CD4-positive, CD25-positive, alpha-beta regulatory T cell (primary cell): ENCODE results near the gene RAB1B. TPM values are rescaled to one million over a fixed set of nuclear protein-coding genes. Genes with fewer than 3 reads are reported as not detected.
"Not testable (repeated sequence)": the region's sequence is repeated elsewhere in the genome, so short reads cannot be mapped to it uniquely, and the experiment has no call there.

Experiments
- ATAC-seq, 2 donors: fragments of 150-1000 bp; cut with Tn5 transposase; one replicate each; pipeline ENCODE4 v1.10.0; 2021; ENCODE audit warnings: low read depth in 2 of 2, moderate number of reproducible peaks in 2 of 2, moderate library complexity in 1 of 2
- DNase-seq, 3 donors: peaks; one replicate each; pipeline versions ENCODE4 v3.0.0 to v3.0.0-alpha.2; 2012 to 2022; ENCODE audit warnings: mixed read lengths in 1 of 3
- H3K27ac ChIP-seq: one replicate; pipeline ENCODE4 v1.7.0; 2013; ENCODE audit warnings: mild to moderate bottlenecking, low read length; ENCODE audit not compliant: insufficient read depth, poor library complexity, severe bottlenecking
- H3K27me3 ChIP-seq: one replicate; pipeline ENCODE4 v1.7.0; 2013; ENCODE audit warnings: low read length; ENCODE audit not compliant: control insufficient read depth, insufficient read depth
- H3K36me3 ChIP-seq: one replicate; pipeline ENCODE4 v1.7.0; 2013; ENCODE audit warnings: mild to moderate bottlenecking, low read length, moderate library complexity; ENCODE audit not compliant: control insufficient read depth, insufficient read depth
- H3K4me1 ChIP-seq: 2 replicates; pipeline ENCODE4 v1.7.0; 2013; ENCODE audit warnings: mild to moderate bottlenecking, low read length; ENCODE audit not compliant: insufficient read depth, control insufficient read depth, poor library complexity, severe bottlenecking
- H3K4me3 ChIP-seq: one replicate; pipeline ENCODE4 v1.7.0; 2013; ENCODE audit warnings: low read depth, mild to moderate bottlenecking, low read length, moderate library complexity
- H3K9me3 ChIP-seq, 2 experiments: 1 replicate in 1 of 2; 2 replicates in 1 of 2; pipeline ENCODE4 v1.7.0; 2013; ENCODE audit warnings: low read length in 2 of 2, mild to moderate bottlenecking in 1 of 2, moderate library complexity in 1 of 2; ENCODE audit not compliant: control insufficient read depth in 2 of 2
- H3K27ac Mint-ChIP-seq, 3 donors: one replicate each; pipeline ENCODE4 v1.8.0; 2020 to 2022; ENCODE audit warnings: mild to moderate bottlenecking in 3 of 3, mixed read lengths in 3 of 3, moderate library complexity in 2 of 3
- H3K27me3 Mint-ChIP-seq: one replicate; pipeline ENCODE4 v1.8.0; 2022; ENCODE audit warnings: mild to moderate bottlenecking, mixed read lengths
- H3K36me3 Mint-ChIP-seq: one replicate; pipeline ENCODE4 v1.8.0; 2020; ENCODE audit warnings: mixed read lengths
- H3K4me1 Mint-ChIP-seq, 4 donors: one replicate each; pipeline ENCODE4 v1.8.0; 2020 to 2022; ENCODE audit warnings: mixed read lengths in 4 of 4, mild to moderate bottlenecking in 1 of 4
- H3K4me3 Mint-ChIP-seq, 4 donors: one replicate each; pipeline ENCODE4 v1.8.0; 2020 to 2022; ENCODE audit warnings: mild to moderate bottlenecking in 4 of 4, mixed read lengths in 4 of 4, moderate library complexity in 3 of 4
- H3K9me3 Mint-ChIP-seq, 7 donors: one replicate each; pipeline ENCODE4 v1.8.0; 2020 to 2022; ENCODE audit warnings: mixed read lengths in 7 of 7, mild to moderate bottlenecking in 3 of 7, moderate library complexity in 2 of 7
- polyA plus RNA-seq, 4 donors: library from polyadenylated mRNA; unstranded; fragments of 300-500 nt; fragmentation: Illumina TruSeq; gene quantifications; one replicate each; pipeline ENCODE4 v1.2.3, GENCODE V29; 2021
- total RNA-seq: library from RNA; stranded (reverse); gene quantifications from one replicate; pipeline ENCODE4 v1.2.3, GENCODE V29; 2022

RAB1B gene
- total and polyA plus RNA-seq, 5 donors from 2014 or later = 13.1 to 79.6 (median 17.0) TPM

- no peaks in the 10 kb centered on the region for H3K9me3 ChIP-seq
- no peaks in the 10 kb centered on the region for H3K27me3 ChIP-seq
- Mint-ChIP-seq H3K4me3 (peak overlapping the region; percentile 94 to 99 (median 96)), H3K9me3 (no peaks in the 10 kb centered on the region), H3K4me1 (peaks cover 4 to 50% (median 25%) of the 10 kb centered on the region in 4 donors), H3K36me3 (peaks cover 19% of the 10 kb centered on the region), H3K27me3 (peaks cover 14% of the 10 kb centered on the region), H3K27ac (peak overlapping the region; percentile 98 to 99 (median 98))
- ATAC-seq (no peak), DNase-seq (peak in 1 of 3 donors; percentile 55)
- H3K36me3 ChIP-seq = peaks cover 32% of the 10 kb centered on the region
- peak overlapping the region; percentile 87 for H3K4me3 ChIP-seq
- H3K27ac ChIP-seq = peak overlapping the region; percentile 91
- H3K4me1 ChIP-seq = peaks cover 34% of the 10 kb centered on the region
Measured at GRCh38 chr11:66268952-66269905, 790 bp downstream of the RAB1B start.

DNA sequence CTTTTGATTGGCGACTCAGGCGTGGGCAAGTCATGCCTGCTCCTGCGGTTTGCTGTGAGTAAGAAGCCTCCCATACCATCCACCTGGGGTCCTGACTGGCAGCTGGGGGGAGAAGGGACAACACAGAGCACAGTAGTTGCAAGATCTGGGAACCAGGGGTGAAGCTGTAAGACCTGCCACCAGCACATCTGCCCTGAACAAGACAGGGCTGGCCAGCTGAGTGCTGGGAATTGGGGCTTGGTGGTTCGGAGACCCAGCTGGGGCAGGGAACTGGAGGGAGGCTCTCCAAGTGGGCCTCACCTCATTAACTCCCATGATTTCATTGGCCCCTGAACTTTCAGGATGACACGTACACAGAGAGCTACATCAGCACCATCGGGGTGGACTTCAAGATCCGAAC, 3.4 kb downstream of the RAB1B start:
- H3K27ac Mint-ChIP-seq = no peak overlapping the region
- no peak overlapping the region for H3K27ac ChIP-seq
- peaks cover 43% of the 10 kb centered on the region for H3K36me3 ChIP-seq

DNA sequence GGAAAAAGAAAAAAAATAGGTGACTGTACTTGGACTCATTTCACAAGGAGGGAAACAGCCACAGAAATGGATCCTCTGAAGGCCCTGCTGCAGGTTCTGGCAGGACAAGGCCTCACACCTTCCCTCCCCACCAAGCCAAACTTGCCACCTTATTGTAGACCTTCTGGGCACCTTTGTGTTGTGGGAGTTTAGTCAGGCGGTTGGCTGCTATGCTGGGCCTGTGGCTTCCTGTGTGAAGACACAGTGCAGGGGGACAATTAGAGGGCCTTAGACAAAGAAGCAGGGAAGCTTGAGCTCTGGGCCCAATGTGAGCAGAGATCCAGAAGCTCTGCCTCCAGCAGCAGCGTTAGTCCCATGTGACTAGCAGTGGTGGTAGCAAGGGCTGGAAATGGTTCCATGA, 4.2 kb downstream of the RAB1B start:
- Mint-ChIP-seq H3K27ac (no peak overlapping the region), H3K27me3 (peaks cover 14% of the 10 kb centered on the region), H3K36me3 (peaks cover 20% of the 10 kb centered on the region), H3K4me3 (peak overlapping the region in 1 of 4 donors; percentile 88), H3K9me3 (no peaks in the 10 kb centered on the region), H3K4me1 (peaks cover 4 to 48% (median 26%) of the 10 kb centered on the region in 4 donors)
- Histone ChIP-seq H3K27me3 (no peaks in the 10 kb centered on the region), H3K9me3 (no peaks in the 10 kb centered on the region), H3K4me1 (peaks cover 33% of the 10 kb centered on the region), H3K36me3 (peaks cover 43% of the 10 kb centered on the region), H3K27ac (no peak overlapping the region), H3K4me3 (no peak overlapping the region)
- ATAC-seq (no peak), DNase-seq (no peak)

More for the DNA sequence above, 3.4 kb downstream of the RAB1B start:
- H3K4me1 ChIP-seq = peaks cover 34% of the 10 kb centered on the region
- no peak for DNase-seq
- H3K9me3 ChIP-seq = no peaks in the 10 kb centered on the region
- peaks cover 20% of the 10 kb centered on the region for H3K36me3 Mint-ChIP-seq
- peak overlapping the region in 3 of 4 donors; percentile 71 to 81 (median 73) for H3K4me3 Mint-ChIP-seq
- no peaks in the 10 kb centered on the region for H3K27me3 ChIP-seq
- H3K4me1 Mint-ChIP-seq = peaks cover 4 to 50% (median 26%) of the 10 kb centered on the region in 4 donors
- peaks cover 14% of the 10 kb centered on the region for H3K27me3 Mint-ChIP-seq
- H3K4me3 ChIP-seq = no peak overlapping the region
- no peaks in the 10 kb centered on the region for H3K9me3 Mint-ChIP-seq
- ATAC-seq = no peak

DNA sequence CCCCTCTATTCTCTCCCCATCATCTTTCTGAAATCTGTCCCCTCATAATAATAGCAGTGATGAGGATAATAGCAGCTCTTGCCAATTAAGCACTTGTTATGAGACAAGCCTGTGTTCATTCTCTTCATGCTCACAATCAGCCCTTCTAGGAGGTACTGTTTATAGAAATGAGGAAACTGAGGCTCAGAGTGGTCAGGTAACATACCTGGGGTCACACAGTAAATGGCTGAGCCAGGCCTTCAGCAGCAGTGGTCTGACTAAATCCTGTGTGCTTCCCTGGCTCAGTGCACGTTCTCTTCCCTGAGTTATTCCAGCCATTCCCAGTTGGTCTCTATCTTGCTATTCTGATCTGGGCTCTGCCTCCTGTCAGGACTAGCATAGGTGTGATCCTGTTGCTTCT, 5.8 kb downstream of the RAB1B start:
- Mint-ChIP-seq H3K36me3 (peaks cover 20% of the 10 kb centered on the region), H3K27me3 (peaks cover 3% of the 10 kb centered on the region), H3K4me3 (peak overlapping the region in 1 of 4 donors; percentile 88), H3K4me1 (peaks cover 4 to 43% (median 18%) of the 10 kb centered on the region in 4 donors), H3K27ac (no peak overlapping the region), H3K9me3 (no peaks in the 10 kb centered on the region)
- Histone ChIP-seq H3K9me3 (no peaks in the 10 kb centered on the region), H3K4me1 (peaks cover 32% of the 10 kb centered on the region), H3K27me3 (no peaks in the 10 kb centered on the region), H3K36me3 (peaks cover 43% of the 10 kb centered on the region), H3K4me3 (no peak overlapping the region), H3K27ac (no peak overlapping the region)
- DNase-seq (no peak), ATAC-seq (no peak)

DNA sequence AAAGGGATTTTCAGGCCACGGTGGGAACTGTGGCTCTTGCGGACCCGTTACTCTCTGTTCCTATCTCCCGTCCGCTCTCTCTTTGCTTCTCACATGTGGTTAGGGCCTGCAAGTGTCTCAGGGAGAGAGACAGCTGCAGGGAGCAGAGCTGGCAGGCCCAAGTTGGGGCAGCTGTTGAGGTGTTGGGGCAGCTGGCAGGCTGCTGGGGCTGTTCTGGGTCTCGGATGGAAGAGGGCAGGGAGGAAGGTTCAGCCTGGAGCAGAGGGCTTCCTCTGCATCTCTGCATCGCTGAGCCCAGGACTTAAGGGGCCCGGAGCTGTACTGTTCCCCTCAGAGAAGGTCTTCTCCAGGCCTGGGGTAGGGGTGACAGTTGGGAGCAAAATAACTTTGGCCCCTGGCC, 7.0 kb downstream of the RAB1B start:
- DNase-seq (no peak), ATAC-seq (no peak)
- peaks cover 25% of the 10 kb centered on the region for H3K4me1 ChIP-seq
- Mint-ChIP-seq H3K27ac (peak overlapping the region in 1 of 3 donors; percentile 25), H3K27me3 (no peaks in the 10 kb centered on the region), H3K36me3 (peaks cover 20% of the 10 kb centered on the region), H3K4me3 (peak overlapping the region in 1 of 4 donors; percentile 62), H3K4me1 (peaks cover 4 to 36% (median 14%) of the 10 kb centered on the region in 4 donors), H3K9me3 (no peaks in the 10 kb centered on the region)
- no peak overlapping the region for H3K27ac ChIP-seq
- no peaks in the 10 kb centered on the region for H3K9me3 ChIP-seq
- no peaks in the 10 kb centered on the region for H3K27me3 ChIP-seq
- H3K36me3 ChIP-seq = peaks cover 43% of the 10 kb centered on the region
- no peak overlapping the region for H3K4me3 ChIP-seq

DNA sequence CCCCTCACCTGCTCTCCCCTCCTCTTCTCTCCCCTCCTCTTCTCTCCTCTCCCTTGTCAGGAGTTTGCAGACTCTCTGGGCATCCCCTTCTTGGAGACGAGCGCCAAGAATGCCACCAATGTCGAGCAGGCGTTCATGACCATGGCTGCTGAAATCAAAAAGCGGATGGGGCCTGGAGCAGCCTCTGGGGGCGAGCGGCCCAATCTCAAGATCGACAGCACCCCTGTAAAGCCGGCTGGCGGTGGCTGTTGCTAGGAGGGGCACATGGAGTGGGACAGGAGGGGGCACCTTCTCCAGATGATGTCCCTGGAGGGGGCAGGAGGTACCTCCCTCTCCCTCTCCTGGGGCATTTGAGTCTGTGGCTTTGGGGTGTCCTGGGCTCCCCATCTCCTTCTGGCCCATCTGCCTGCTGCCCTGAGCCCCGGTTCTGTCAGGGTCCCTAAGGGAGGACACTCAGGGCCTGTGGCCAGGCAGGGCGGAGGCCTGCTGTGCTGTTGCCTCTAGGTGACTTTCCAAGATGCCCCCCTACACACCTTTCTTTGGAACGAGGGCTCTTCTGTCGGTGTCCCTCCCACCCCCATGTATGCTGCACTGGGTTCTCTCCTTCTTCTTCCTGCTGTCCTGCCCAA, 7.7 kb downstream of the RAB1B start:
- Mint-ChIP-seq H3K27ac (no peak overlapping the region), H3K27me3 (no peaks in the 10 kb centered on the region), H3K36me3 (peaks cover 20% of the 10 kb centered on the region), H3K9me3 (no peaks in the 10 kb centered on the region), H3K4me1 (peaks cover 4 to 33% (median 10%) of the 10 kb centered on the region in 4 donors), H3K4me3 (peak overlapping the region in 2 of 4 donors; percentile 43 to 62)
- no peak for ATAC-seq
- no peak for DNase-seq
- no peak overlapping the region for H3K4me3 ChIP-seq
- peaks cover 43% of the 10 kb centered on the region for H3K36me3 ChIP-seq
- H3K27ac ChIP-seq = no peak overlapping the region
- no peaks in the 10 kb centered on the region for H3K9me3 ChIP-seq
- H3K27me3 ChIP-seq = no peaks in the 10 kb centered on the region
- peaks cover 18% of the 10 kb centered on the region for H3K4me1 ChIP-seq

- not testable (repeated sequence) for DNase-seq, H3K27ac ChIP-seq, H3K9me3 Mint-ChIP-seq, H3K9me3 ChIP-seq, H3K27me3 Mint-ChIP-seq, ATAC-seq, H3K27me3 ChIP-seq, H3K4me3 ChIP-seq
- Mint-ChIP-seq H3K4me1 (peaks cover 4 to 36% (median 12%) of the 10 kb centered on the region in 4 donors), H3K4me3 (peak overlapping the region in 3 of 4 donors; percentile 62 to 80 (median 71)), H3K27ac (peak overlapping the region in 1 of 3 donors; percentile 69), H3K36me3 (peaks cover 19% of the 10 kb centered on the region)
- Histone ChIP-seq H3K36me3 (peaks cover 40% of the 10 kb centered on the region), H3K4me1 (peaks cover 19% of the 10 kb centered on the region)
Measured at GRCh38 chr11:66276619-66277018, 8.2 kb downstream of the RAB1B start.
